Urinary bladder (tissue), 4 donors: ENCODE results near the gene DENND2A. TPM values are rescaled to one million over a fixed set of nuclear protein-coding genes. Genes with fewer than 3 reads are reported as not detected.
"Not testable (repeated sequence)": the region's sequence is repeated elsewhere in the genome, so short reads cannot be mapped to it uniquely, and the experiment has no call there.

Experiments used
- DNase-seq: peaks from one replicate; pipeline ENCODE4 v3.0.0-alpha.2; 2015; ENCODE audit errors: extremely low spot score
- H3K27ac ChIP-seq: one replicate; pipeline ENCODE4 v1.5.1; 2013; ENCODE audit warnings: low read depth, mild to moderate bottlenecking, moderate library complexity
- H3K36me3 ChIP-seq: one replicate; pipeline ENCODE4 v1.6.1; 2013; ENCODE audit warnings: mild to moderate bottlenecking, moderate library complexity; ENCODE audit not compliant: insufficient read depth
- H3K4me1 ChIP-seq: one replicate; pipeline ENCODE4 v1.6.1; 2013; ENCODE audit warnings: mild to moderate bottlenecking, moderate library complexity; ENCODE audit not compliant: insufficient read depth
- H3K4me3 ChIP-seq: one replicate; pipeline ENCODE4 v1.5.1; 2013; ENCODE audit warnings: low read depth, low read length
- WGBS: extraction: QIAGEN DNeasy Blood & Tissue Kit; methylation state at CpG from one replicate; pipeline ENCODE4 v1.1.7; 2013; 5-methylcytosine and 5-hydroxymethylcytosine counted together
- polyA plus RNA-seq: library from polyadenylated mRNA; stranded (reverse); fragments of 200-250 nt; gene quantifications from one replicate; pipeline ENCODE4 v1.2.3, GENCODE V29; 2013
- total RNA-seq: library from RNA; depleted of rRNA; stranded (reverse); fragments of >200 nt; gene quantifications from one replicate; pipeline ENCODE4 v1.2.3, GENCODE V29; 2014
- donor health status: healthy with polysubstance abuse.
- donor health status: healthy.

The DENND2A gene
- total and polyA plus RNA-seq, 2 donors = 16.9 to 34.4 TPM

- no peak for DNase-seq
- H3K4me1 ChIP-seq = no peaks in the 10 kb centered on the region
- no peak overlapping the region for H3K4me3 ChIP-seq
- H3K27ac ChIP-seq = no peak overlapping the region
- H3K36me3 ChIP-seq = no peaks in the 10 kb centered on the region
- WGBS = 95% methylated on average over 20 of the region's 20 CpGs
Observed at GRCh38 chr7:140678081-140678815, 37.6 kb upstream of the DENND2A start.

GRCh38 chr7:140677496-140677895, 36.9 kb upstream of the DENND2A start:
- Histone ChIP-seq H3K4me3 (no peak overlapping the region), H3K36me3 (no peaks in the 10 kb centered on the region), H3K27ac (no peak overlapping the region), H3K4me1 (no peaks in the 10 kb centered on the region)
- DNase-seq = no peak
- 92% methylated on average over 3 of the region's 3 CpGs for WGBS

- not testable (repeated sequence) for H3K27ac ChIP-seq, DNase-seq, H3K4me1 ChIP-seq, H3K4me3 ChIP-seq, H3K36me3 ChIP-seq
- 94% methylated on average over 11 of the region's 11 CpGs for WGBS
Observed at GRCh38 chr7:140676956-140677355, 36.3 kb upstream of the DENND2A start.

- no peak for DNase-seq
- 87% methylated on average over 3 of the region's 3 CpGs for WGBS
Observed at GRCh38 chr7:140676306-140676705, 35.7 kb upstream of the DENND2A start.

GRCh38 chr7:140675726-140676125, 35.1 kb upstream of the DENND2A start:
- H3K27ac ChIP-seq = no peak overlapping the region
- no peak for DNase-seq
- 62% methylated on average over 4 of the region's 4 CpGs for WGBS

More at GRCh38 chr7:140676306-140676705, 35.7 kb upstream of the DENND2A start:
- H3K36me3 ChIP-seq = no peaks in the 10 kb centered on the region
- H3K4me1 ChIP-seq = no peaks in the 10 kb centered on the region
- no peak overlapping the region for H3K4me3 ChIP-seq
- H3K27ac ChIP-seq = no peak overlapping the region

GRCh38 chr7:140674899-140675701, 34.5 kb upstream of the DENND2A start:
- Histone ChIP-seq H3K4me3 (no peak overlapping the region), H3K36me3 (no peaks in the 10 kb centered on the region), H3K27ac (no peak overlapping the region), H3K4me1 (no peaks in the 10 kb centered on the region)
- 59% methylated on average over 8 of the region's 8 CpGs for WGBS
- DNase-seq = no peak

More at GRCh38 chr7:140675726-140676125, 35.1 kb upstream of the DENND2A start:
- Histone ChIP-seq H3K36me3 (no peaks in the 10 kb centered on the region), H3K4me1 (no peaks in the 10 kb centered on the region), H3K4me3 (no peak overlapping the region)

GRCh38 chr7:140674356-140674800, 33.8 kb upstream of the DENND2A start:
- H3K4me1 ChIP-seq = no peaks in the 10 kb centered on the region
- DNase-seq = no peak

GRCh38 chr7:140673774-140674155, 33.2 kb upstream of the DENND2A start:
- WGBS = 32% methylated on average over 18 of the region's 18 CpGs
- no peaks in the 10 kb centered on the region for H3K36me3 ChIP-seq
- no peak overlapping the region for H3K27ac ChIP-seq
- DNase-seq = no peak
- H3K4me1 ChIP-seq = no peaks in the 10 kb centered on the region
- H3K4me3 ChIP-seq = peak overlapping the region; percentile 97

More at GRCh38 chr7:140674356-140674800, 33.8 kb upstream of the DENND2A start:
- H3K36me3 ChIP-seq = no peaks in the 10 kb centered on the region
- WGBS = 85% methylated on average over 5 of the region's 5 CpGs
- no peak overlapping the region for H3K4me3 ChIP-seq
- H3K27ac ChIP-seq = no peak overlapping the region

- DNase-seq = no peak
- peak overlapping the region; percentile 97 for H3K4me3 ChIP-seq
- WGBS = under 1% methylated on average over 72 of the region's 72 CpGs
- H3K36me3 ChIP-seq = no peaks in the 10 kb centered on the region
- H3K4me1 ChIP-seq = no peaks in the 10 kb centered on the region
- H3K27ac ChIP-seq = peak overlapping the region; percentile 88
Observed at GRCh38 chr7:140673063-140673773, 32.6 kb upstream of the DENND2A start.

- Histone ChIP-seq H3K4me1 (no peaks in the 10 kb centered on the region), H3K4me3 (peak within 1 kb of the TSS; percentile 97), H3K27ac (peak within 1 kb of the TSS; percentile 88), H3K36me3 (no peaks in the 10 kb centered on the region)
- WGBS = 1% methylated on average over 41 of the region's 41 CpGs
- DNase-seq = no peak
Observed at GRCh38 chr7:140672382-140673062, 31.9 kb upstream of the DENND2A start, which contains the start of gene ADCK2. TSS of gene ADCK2 (plus strand) at chr7:140672945. CDS start at chr7:140673331, 386 bp downstream.

- DNase-seq = no peak
- Histone ChIP-seq H3K27ac (no peak overlapping the region), H3K36me3 (no peaks in the 10 kb centered on the region), H3K4me1 (no peaks in the 10 kb centered on the region), H3K4me3 (no peak overlapping the region)
- 69% methylated on average over 15 of the region's 15 CpGs for WGBS
Observed at GRCh38 chr7:140671966-140672365, 31.4 kb upstream of the DENND2A start.

GRCh38 chr7:140670343-140670935, 29.8 kb upstream of the DENND2A start:
- DNase-seq = no peak
- H3K27ac ChIP-seq = no peak overlapping the region
- H3K4me1 ChIP-seq = no peaks in the 10 kb centered on the region
- WGBS = 75% methylated on average over 4 of the region's 4 CpGs
- H3K4me3 ChIP-seq = no peak overlapping the region
- no peaks in the 10 kb centered on the region for H3K36me3 ChIP-seq

GRCh38 chr7:140669862-140670261, 29.2 kb upstream of the DENND2A start:
- WGBS = 88% methylated on average over 10 of the region's 10 CpGs
- not testable (repeated sequence) for H3K4me1 ChIP-seq, DNase-seq, H3K27ac ChIP-seq, H3K4me3 ChIP-seq, H3K36me3 ChIP-seq
